HL-60 (cell line): ENCODE data around the gene TIRAP.

Source experiments
- GABPA ChIP-seq: IDR thresholded peaks from 2 replicates; pipeline ENCODE4 v1.6.1; 2012; ENCODE audit warnings: low read depth
- POLR2AphosphoS5 ChIP-seq: IDR thresholded peaks from 2 replicates; pipeline ENCODE4 v1.6.1; 2012; ENCODE audit warnings: low read depth
- REST ChIP-seq: IDR thresholded peaks from 2 replicates; pipeline ENCODE4 v1.6.1; 2012; ENCODE audit warnings: low read depth; ENCODE audit not compliant: insufficient replicate concordance
- SPI1 ChIP-seq: IDR thresholded peaks from 2 replicates; pipeline ENCODE4 v1.6.1; 2012; ENCODE audit warnings: low read depth, mild to moderate bottlenecking, borderline replicate concordance
- TF ChIP-seq, protein P1 (sequence below): IDR thresholded peaks from one replicate; pipeline ENCODE4 v1.5.1; 2011; ENCODE audit warnings: low read length, control low read depth, inconsistent platforms; ENCODE audit not compliant: insufficient read depth

GRCh38 chr11:126263489-126263888 is 19.4 kb upstream of the TIRAP start:
- TF ChIP-seq, protein P1, sequence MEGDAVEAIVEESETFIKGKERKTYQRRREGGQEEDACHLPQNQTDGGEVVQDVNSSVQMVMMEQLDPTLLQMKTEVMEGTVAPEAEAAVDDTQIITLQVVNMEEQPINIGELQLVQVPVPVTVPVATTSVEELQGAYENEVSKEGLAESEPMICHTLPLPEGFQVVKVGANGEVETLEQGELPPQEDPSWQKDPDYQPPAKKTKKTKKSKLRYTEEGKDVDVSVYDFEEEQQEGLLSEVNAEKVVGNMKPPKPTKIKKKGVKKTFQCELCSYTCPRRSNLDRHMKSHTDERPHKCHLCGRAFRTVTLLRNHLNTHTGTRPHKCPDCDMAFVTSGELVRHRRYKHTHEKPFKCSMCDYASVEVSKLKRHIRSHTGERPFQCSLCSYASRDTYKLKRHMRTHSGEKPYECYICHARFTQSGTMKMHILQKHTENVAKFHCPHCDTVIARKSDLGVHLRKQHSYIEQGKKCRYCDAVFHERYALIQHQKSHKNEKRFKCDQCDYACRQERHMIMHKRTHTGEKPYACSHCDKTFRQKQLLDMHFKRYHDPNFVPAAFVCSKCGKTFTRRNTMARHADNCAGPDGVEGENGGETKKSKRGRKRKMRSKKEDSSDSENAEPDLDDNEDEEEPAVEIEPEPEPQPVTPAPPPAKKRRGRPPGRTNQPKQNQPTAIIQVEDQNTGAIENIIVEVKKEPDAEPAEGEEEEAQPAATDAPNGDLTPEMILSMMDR, result no peak
- TF ChIP-seq POLR2AphosphoS5 (no peak), REST (no peak), GABPA (no peak), SPI1 (no peak)
